Measurements from ENCODE around the gene MOB1B.

The MOB1B gene

GRCh38 chr4:70925418-70925817, 23.2 kb downstream of the MOB1B start:
- TF ChIP-seq SNAI2 (CRISPR knock-in tag; IDR thresholded peaks at IDR 0.05) (no peak), POU6F1 (CRISPR knock-in tag; IDR thresholded peaks at IDR 0.05; ENCODE audit: borderline replicate concordance, low read depth) (no peak), TCF4 (CRISPR knock-in tag; IDR thresholded peaks at IDR 0.05; ENCODE audit: borderline replicate concordance) (no peak), CREB5 (CRISPR knock-in tag; IDR thresholded peaks at IDR 0.05; ENCODE audit: low read depth) (no peak), RARB (CRISPR knock-in tag; IDR thresholded peaks at IDR 0.05) (no peak), ISL1 (CRISPR knock-in tag; IDR thresholded peaks at IDR 0.05) (no peak)
- ATAC-seq, result no peak

- no peak for ATAC-seq
- TF ChIP-seq OSR1 (CRISPR knock-in tag; IDR thresholded peaks at IDR 0.05), result no peak
- TF ChIP-seq TCF4 (CRISPR knock-in tag; IDR thresholded peaks at IDR 0.05; ENCODE audit: borderline replicate concordance), result no peak
- TF ChIP-seq ARNTL (CRISPR knock-in tag; IDR thresholded peaks at IDR 0.05; ENCODE audit: borderline replicate concordance, low read depth), result no peak
- TF ChIP-seq POU6F1 (CRISPR knock-in tag; IDR thresholded peaks at IDR 0.05; ENCODE audit: borderline replicate concordance, low read depth), result no peak
- TF ChIP-seq ZNF565 (CRISPR knock-in tag; conservative IDR thresholded peaks at IDR 0.05; ENCODE audit: low read depth), result no peak
- TF ChIP-seq CSDC2 (CRISPR knock-in tag; IDR thresholded peaks at IDR 0.05), result no peak
- TF ChIP-seq ZNF8 (CRISPR knock-in tag; IDR thresholded peaks at IDR 0.05), result no peak
- no peak for TF ChIP-seq RARB (CRISPR knock-in tag; IDR thresholded peaks at IDR 0.05)
- TF ChIP-seq PATZ1 (CRISPR knock-in tag; IDR thresholded peaks at IDR 0.05; ENCODE audit: borderline replicate concordance), result no peak
- no peak for TF ChIP-seq ESRRG (CRISPR knock-in tag; IDR thresholded peaks at IDR 0.05)
- TF ChIP-seq SNAI2 (CRISPR knock-in tag; IDR thresholded peaks at IDR 0.05), result no peak
- no peak for TF ChIP-seq PPARA (CRISPR knock-in tag; IDR thresholded peaks at IDR 0.05; ENCODE audit: borderline replicate concordance)
- no peak for TF ChIP-seq TOX (CRISPR knock-in tag; IDR thresholded peaks at IDR 0.05; ENCODE audit: borderline replicate concordance)
- no peak for TF ChIP-seq CREB5 (CRISPR knock-in tag; IDR thresholded peaks at IDR 0.05; ENCODE audit: low read depth)
These were observed 23.9 kb downstream of the MOB1B start for GRCh38 chr4:70925899-70926635.

- no peak for TF ChIP-seq RARB (CRISPR knock-in tag; IDR thresholded peaks at IDR 0.05)
- TF ChIP-seq BACH2 (CRISPR knock-in tag; IDR thresholded peaks at IDR 0.05; ENCODE audit: borderline replicate concordance), result no peak
- no peak for TF ChIP-seq ZNF70 (CRISPR knock-in tag; IDR thresholded peaks at IDR 0.05)
- no peak for TF ChIP-seq TCF4 (CRISPR knock-in tag; IDR thresholded peaks at IDR 0.05; ENCODE audit: borderline replicate concordance)
- TF ChIP-seq TOX (CRISPR knock-in tag; IDR thresholded peaks at IDR 0.05; ENCODE audit: borderline replicate concordance), result no peak
- no peak for ATAC-seq
These were observed 25.5 kb downstream of the MOB1B start for GRCh38 chr4:70927502-70928137.

Data from SK-N-SH treated with all-trans-retinoic acid at 6 μM for 48 hours (cell line).